OCI-LY7 (cell line): ENCODE measurements around the gene CRACR2B. TPM values are rescaled to one million over a fixed set of nuclear protein-coding genes. Genes with fewer than 3 reads are reported as not detected.

Source experiments
- BruUV-seq: library from RNA; stranded (reverse); fragments of 400-500 nt; replicated peaks from 2 replicates; lab custom pipeline; 2021; lab: Mats Ljungman, UMichigan
- CTCF ChIA-PET: fragments of 300-600 bp; sonication (Branson Sonifier 250); formaldehyde crosslinking; loops from one replicate; lab custom pipeline; 2022; ENCODE audit warnings: antibody characterized with exemption; ENCODE audit not compliant: unreplicated experiment; lab: Charles Lee
- POLR2A ChIA-PET: fragments of 300-600 bp; sonication (Branson Sonifier 250); formaldehyde crosslinking; loops from one replicate; lab custom pipeline; 2022; ENCODE audit warnings: antibody characterized with exemption; lab: Charles Lee
- DNase-seq: peaks from one replicate; pipeline ENCODE4 v3.0.0-alpha.2; 2015; ENCODE audit warnings: low spot score
- H2AFZ ChIP-seq: fragments of 200-600 bp; sonication (generic), shearing (Covaris generic); 2 replicates; pipeline ENCODE4 v1.6.1; 2014; ENCODE audit warnings: mild to moderate bottlenecking, antibody characterized with exemption, low read length, moderate library complexity
- H3K27ac ChIP-seq: fragments of 200-600 bp; sonication (generic); 2 replicates; pipeline ENCODE4 v1.5.1; 2014; ENCODE audit warnings: mixed run types, low read depth, mild to moderate bottlenecking, moderate library complexity, low read length, inconsistent platforms; ENCODE audit not compliant: poor library complexity, severe bottlenecking
- H3K36me3 ChIP-seq: fragments of 200-600 bp; sonication (generic); 2 replicates; pipeline ENCODE4 v1.6.1; 2014; ENCODE audit warnings: mild to moderate bottlenecking, antibody characterized with exemption, low read length, moderate library complexity, mixed read lengths; ENCODE audit not compliant: insufficient read depth
- H3K4me1 ChIP-seq: fragments of 200-600 bp; sonication (generic); 2 replicates; pipeline ENCODE4 v1.5.1; 2014; ENCODE audit warnings: mild to moderate bottlenecking, low read length; ENCODE audit not compliant: insufficient read depth, poor library complexity, severe bottlenecking
- H3K4me2 ChIP-seq: fragments of 200-600 bp; sonication (generic); 2 replicates; pipeline ENCODE4 v1.6.1; 2014; ENCODE audit warnings: mild to moderate bottlenecking, low read length
- H3K4me3 ChIP-seq: fragments of 200-600 bp; sonication (generic); 2 replicates; pipeline ENCODE4 v1.5.1; 2014; ENCODE audit warnings: mild to moderate bottlenecking, low read depth, low read length; ENCODE audit not compliant: poor library complexity, severe bottlenecking
- H3K79me2 ChIP-seq: fragments of 200-600 bp; sonication (generic); 2 replicates; pipeline ENCODE4 v1.6.1; 2016; ENCODE audit warnings: low read depth, mild to moderate bottlenecking, low read length, moderate library complexity, mixed read lengths; ENCODE audit not compliant: insufficient read depth
- H3K9me2 ChIP-seq: fragments of 200-600 bp; sonication (generic); 2 replicates; pipeline ENCODE4 v1.6.1; 2016; ENCODE audit warnings: mild to moderate bottlenecking, low read length, mixed read lengths; ENCODE audit not compliant: insufficient read depth
- H3K9me3 ChIP-seq: fragments of 200-600 bp; sonication (generic); 2 replicates; pipeline ENCODE4 v1.6.1; 2014; ENCODE audit warnings: mild to moderate bottlenecking, mixed run types, low read length, mixed read lengths
- H4K20me1 ChIP-seq: fragments of 200-600 bp; sonication (generic); 2 replicates; pipeline ENCODE4 v1.6.1; 2014; ENCODE audit warnings: mild to moderate bottlenecking, antibody characterized with exemption, low read length, moderate library complexity, mixed read lengths; ENCODE audit not compliant: insufficient read depth
- EZH2phosphoT487 ChIP-seq: fragments of 200-600 bp; sonication (generic); IDR thresholded peaks from 2 replicates; pipeline ENCODE4 v1.6.1; 2018; ENCODE audit warnings: low read depth, borderline replicate concordance, mild to moderate bottlenecking, mixed run types, antibody characterized with exemption, low read length, moderate library complexity, mixed read lengths
- intact Hi-C: fragments of 100-400 bp; cut with micrococcal nuclease; formaldehyde crosslinking; loops from one replicate; pipeline ENCODE4 v1.10.0; 2022; ENCODE audit not compliant: unreplicated experiment
- total RNA-seq, 2 experiments: library from RNA; depleted of rRNA in 1 of 2; stranded (reverse); fragments of >200 nt in 1 of 2; shearing (Covaris generic) in 1 of 2; gene quantifications; 2 replicates each; pipeline ENCODE4 v1.2.3, GENCODE V29; 2014 to 2022
- TF ChIP-seq, protein P1 (sequence below): fragments of 200-600 bp; sonication (generic); conservative IDR thresholded peaks from 2 replicates; pipeline ENCODE4 v1.5.1; 2014; ENCODE audit warnings: mild to moderate bottlenecking, antibody characterized with exemption, low read length, moderate library complexity, mixed read lengths

The CRACR2B gene
- total RNA-seq, 2 experiments from 2014 or later = 2.8 to 20.1 TPM

DNA sequence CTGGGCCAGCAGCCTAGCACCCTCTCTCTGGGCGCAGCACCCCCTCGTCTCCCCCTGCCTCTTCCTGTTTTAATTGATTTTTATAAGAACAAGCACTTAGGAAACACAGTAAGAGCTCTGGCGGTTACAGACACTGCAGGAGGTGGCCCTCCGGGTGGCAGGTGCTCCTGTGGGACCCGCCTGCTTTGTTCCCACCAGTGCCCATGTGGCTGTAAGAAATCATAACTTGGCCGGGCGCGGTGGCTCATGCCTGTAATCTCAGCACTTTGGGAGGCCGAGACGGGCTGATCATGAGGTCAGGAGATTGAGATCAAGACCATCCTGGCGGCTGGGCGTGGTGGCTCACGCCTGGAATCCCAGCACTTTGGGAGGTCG is 33.4 kb downstream of the CRACR2B start:
- Histone ChIP-seq H3K36me3 (no peaks in the 10 kb centered on the region), H3K27ac (no peak overlapping the region), H3K4me2 (no peak overlapping the region), H3K9me3 (no peaks in the 10 kb centered on the region), H4K20me1 (no peaks in the 10 kb centered on the region), H3K4me3 (no peak overlapping the region), H3K79me2 (no peaks in the 10 kb centered on the region), H2AFZ (no peak overlapping the region), H3K9me2 (no peaks in the 10 kb centered on the region), H3K4me1 (peaks cover 5% of the 10 kb centered on the region)
- intact Hi-C loops = no loop called here
- ChIA-PET CTCF (no interaction called here), POLR2A (no interaction called here)
- DNase-seq = no peak
- BruUV-seq = no TSS peak
- no peak for TF ChIP-seq EZH2phosphoT487
- TF ChIP-seq, protein P1, sequence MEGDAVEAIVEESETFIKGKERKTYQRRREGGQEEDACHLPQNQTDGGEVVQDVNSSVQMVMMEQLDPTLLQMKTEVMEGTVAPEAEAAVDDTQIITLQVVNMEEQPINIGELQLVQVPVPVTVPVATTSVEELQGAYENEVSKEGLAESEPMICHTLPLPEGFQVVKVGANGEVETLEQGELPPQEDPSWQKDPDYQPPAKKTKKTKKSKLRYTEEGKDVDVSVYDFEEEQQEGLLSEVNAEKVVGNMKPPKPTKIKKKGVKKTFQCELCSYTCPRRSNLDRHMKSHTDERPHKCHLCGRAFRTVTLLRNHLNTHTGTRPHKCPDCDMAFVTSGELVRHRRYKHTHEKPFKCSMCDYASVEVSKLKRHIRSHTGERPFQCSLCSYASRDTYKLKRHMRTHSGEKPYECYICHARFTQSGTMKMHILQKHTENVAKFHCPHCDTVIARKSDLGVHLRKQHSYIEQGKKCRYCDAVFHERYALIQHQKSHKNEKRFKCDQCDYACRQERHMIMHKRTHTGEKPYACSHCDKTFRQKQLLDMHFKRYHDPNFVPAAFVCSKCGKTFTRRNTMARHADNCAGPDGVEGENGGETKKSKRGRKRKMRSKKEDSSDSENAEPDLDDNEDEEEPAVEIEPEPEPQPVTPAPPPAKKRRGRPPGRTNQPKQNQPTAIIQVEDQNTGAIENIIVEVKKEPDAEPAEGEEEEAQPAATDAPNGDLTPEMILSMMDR = no peak

DNA sequence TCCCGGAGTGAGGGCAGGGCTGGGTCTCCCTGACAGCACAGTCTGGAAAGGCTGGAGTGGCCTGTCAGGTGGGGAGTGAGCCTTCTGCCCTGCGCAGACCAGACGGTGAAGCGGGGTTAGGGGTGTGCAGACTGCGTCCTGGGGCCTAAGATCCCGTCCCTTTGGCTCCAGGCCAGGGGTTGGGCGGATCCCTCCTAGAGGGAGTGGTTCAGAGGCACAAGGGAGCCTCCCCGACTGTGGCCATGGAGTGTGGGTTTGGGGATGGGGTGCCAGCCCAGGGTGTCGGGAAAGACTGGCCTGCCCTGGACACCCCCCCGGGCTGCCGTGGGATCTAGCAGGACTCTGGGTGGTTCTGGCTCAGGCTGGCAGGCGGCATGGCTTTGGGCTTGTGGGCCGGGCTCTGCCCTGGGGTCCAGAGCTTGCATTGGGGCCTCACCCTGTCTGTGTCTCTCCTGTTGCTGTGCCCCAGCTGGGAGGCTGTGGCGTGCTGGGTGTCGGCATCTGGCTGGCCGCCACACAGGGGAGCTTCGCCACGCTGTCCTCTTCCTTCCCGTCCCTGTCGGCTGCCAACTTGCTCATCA is 34.5 kb downstream of the CRACR2B start:
- Histone ChIP-seq H3K9me2 (no peaks in the 10 kb centered on the region), H4K20me1 (no peaks in the 10 kb centered on the region), H2AFZ (no peak overlapping the region), H3K4me2 (no peak overlapping the region), H3K9me3 (no peaks in the 10 kb centered on the region), H3K79me2 (no peaks in the 10 kb centered on the region), H3K36me3 (no peaks in the 10 kb centered on the region), H3K27ac (no peak overlapping the region), H3K4me3 (no peak overlapping the region), H3K4me1 (no peaks in the 10 kb centered on the region)
- ChIA-PET POLR2A (no interaction called here), CTCF (no interaction called here)
- intact Hi-C loops = no loop called here
- BruUV-seq = no TSS peak
- no peak for TF ChIP-seq EZH2phosphoT487
- TF ChIP-seq, protein P1 = no peak
- no peak for DNase-seq

DNA sequence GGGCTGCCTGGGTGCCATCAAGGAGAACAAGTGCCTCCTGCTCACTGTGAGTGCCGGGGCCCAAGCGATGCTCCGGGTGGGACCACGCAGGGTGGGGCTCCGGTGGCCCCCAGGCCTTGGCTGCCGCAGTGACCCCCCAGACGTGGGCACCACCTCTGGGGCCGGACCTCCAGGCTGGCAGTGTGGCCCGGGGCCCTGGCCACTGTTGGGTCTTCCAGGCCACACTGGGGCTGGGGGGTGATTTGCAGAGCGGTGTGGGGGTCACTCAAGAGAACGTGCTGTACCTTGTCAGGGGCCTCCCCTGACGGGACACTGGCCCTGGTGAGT is 34.9 kb downstream of the CRACR2B start:
- Histone ChIP-seq H3K27ac (no peak overlapping the region), H3K4me3 (no peak overlapping the region), H3K4me1 (no peaks in the 10 kb centered on the region), H3K36me3 (no peaks in the 10 kb centered on the region), H3K79me2 (no peaks in the 10 kb centered on the region), H3K9me2 (no peaks in the 10 kb centered on the region), H3K4me2 (no peak overlapping the region), H4K20me1 (no peaks in the 10 kb centered on the region), H2AFZ (no peak overlapping the region), H3K9me3 (no peaks in the 10 kb centered on the region)
- POLR2A ChIA-PET = no interaction called here
- CTCF ChIA-PET = no interaction called here
- no TSS peak for BruUV-seq
- intact Hi-C loops = no loop called here
- no peak for DNase-seq
- TF ChIP-seq EZH2phosphoT487 = no peak
- TF ChIP-seq, protein P1 = no peak
